Fibroblast of the aortic adventitia (primary cell): ENCODE measurements around the gene NT5C2. TPM values are rescaled to one million over a fixed set of nuclear protein-coding genes. Genes with fewer than 3 reads are reported as not detected.

Experiments used
- DNase-seq: peaks from one replicate; pipeline ENCODE4 v3.0.0-alpha.2; 2010; ENCODE audit warnings: low read depth
- H3K4me3 ChIP-seq: 2 replicates; pipeline ENCODE4 v1.5.1; 2011; ENCODE audit warnings: low read depth, mild to moderate bottlenecking, control low read depth, low read length, moderate library complexity
- CTCF ChIP-seq: IDR thresholded peaks from 2 replicates; pipeline ENCODE4 v1.5.1; 2011; ENCODE audit warnings: mild to moderate bottlenecking, low read length, control low read depth, inconsistent platforms; ENCODE audit not compliant: insufficient read depth
- total RNA-seq: library from RNA; depleted of rRNA; stranded (reverse); fragments of >200 nt; gene quantifications from 2 replicates; pipeline ENCODE4 v1.2.3, GENCODE V29; 2012; ENCODE audit warnings: low replicate concordance

NT5C2 gene
- total RNA-seq, 1 donor: 95.2 TPM

GRCh38 chr10:103040418-103040817, 152.7 kb downstream of the NT5C2 start:
- no peak overlapping the region for H3K4me3 ChIP-seq
- no peak for TF ChIP-seq CTCF
- peak; percentile 60 for DNase-seq

GRCh38 chr10:103038570-103038969, 154.5 kb downstream of the NT5C2 start:
- DNase-seq: no peak
- H3K4me3 ChIP-seq: no peak overlapping the region
- TF ChIP-seq CTCF: no peak

Other genes with a start within 250 kb of the NT5C2 start
- under 0.01 and 0.82 TPM in 2 replicates for gene RPEL1, start 52.6 kb upstream of the NT5C2 start, total RNA-seq
- gene INA, start 83.9 kb upstream of the NT5C2 start, total RNA-seq: 0.33 and 0.90 TPM in 2 replicates
- gene PCGF6, start 157.9 kb upstream of the NT5C2 start, total RNA-seq: 16.4 and 64.0 TPM in 2 replicates
- gene TAF5, start 174.7 kb upstream of the NT5C2 start, total RNA-seq: 3.8 and 5.6 TPM in 2 replicates
- gene ATP5MK, start 203.2 kb upstream of the NT5C2 start, total RNA-seq: 159 and 387 TPM in 2 replicates
- 33.9 and 38.4 TPM in 2 replicates for gene PDCD11, start 203.4 kb upstream of the NT5C2 start, total RNA-seq